Lower lobe of right lung (tissue), 2 donors: ENCODE measurements around the gene ATP6V1G1. TPM values are rescaled to one million over a fixed set of nuclear protein-coding genes. Genes with fewer than 3 reads are reported as not detected.

Experiments
- ATAC-seq, 2 donors: fragments of 200-7000 bp; cut with Tn5 transposase; one replicate each; pipeline ENCODE4 v1.9.1; 2020 to 2022; ENCODE audit warnings: mild to moderate bottlenecking in 2 of 2, moderate library complexity in 2 of 2
- DNase-seq: peaks from one replicate; pipeline ENCODE4 v3.0.0-alpha.2; 2020
- H3K27ac ChIP-seq: fragments of 200-600 bp; one replicate; pipeline ENCODE4 v1.8.0; 2022
- H3K27me3 ChIP-seq: fragments of 200-600 bp; one replicate; pipeline ENCODE4 v1.8.0; 2022; ENCODE audit warnings: low read depth
- H3K36me3 ChIP-seq: fragments of 200-600 bp; one replicate; pipeline ENCODE4 v1.8.0; 2022; ENCODE audit warnings: mild to moderate bottlenecking
- H3K4me1 ChIP-seq: fragments of 200-600 bp; one replicate; pipeline ENCODE4 v1.8.0; 2022
- H3K4me3 ChIP-seq: fragments of 200-600 bp; one replicate; pipeline ENCODE4 v1.8.0; 2022; ENCODE audit warnings: mild to moderate bottlenecking
- H3K9me3 ChIP-seq: fragments of 200-600 bp; one replicate; pipeline ENCODE4 v1.8.0; 2022
- CTCF ChIP-seq: fragments of 200-600 bp; IDR thresholded peaks from one replicate; pipeline ENCODE4 v1.8.0; 2022; ENCODE audit warnings: antibody characterized with exemption, mild to moderate bottlenecking
- intact Hi-C: fragments of 100-400 bp; cut with DNase I; formaldehyde crosslinking; loops from one replicate; pipeline ENCODE4 v1.11.0; 2022
- total RNA-seq: library from RNA; stranded (reverse); fragmentation: NEBNext Ultra II Directional; extraction: Animal tissue kit (Norgen Biotek cat#: 25700); gene quantifications from one replicate; pipeline ENCODE4 v1.2.1, GENCODE V29; 2021
- donor health status: DM: no; HTN: yes; CAD: no; lungs with severe emphysema.

The ATP6V1G1 gene
- total RNA-seq, 1 donor from 2014 or later: 104 TPM

GRCh38 chr9:114603248-114603647, 15.7 kb downstream of the ATP6V1G1 start:
- DNase-seq: no peak
- Histone ChIP-seq H3K36me3 (peaks cover 24% of the 10 kb centered on the region), H3K4me3 (no peak overlapping the region), H3K4me1 (no peaks in the 10 kb centered on the region), H3K27ac (peak overlapping the region; percentile 1), H3K9me3 (peaks cover 11% of the 10 kb centered on the region), H3K27me3 (no peaks in the 10 kb centered on the region)
- no peak for TF ChIP-seq CTCF
- ATAC-seq: peak in 1 of 2 donors; percentile 15
- intact Hi-C loops: no loop called here

- Histone ChIP-seq H3K4me1 (no peaks in the 10 kb centered on the region), H3K27ac (peak overlapping the region; percentile 25), H3K9me3 (peaks cover 11% of the 10 kb centered on the region), H3K36me3 (peaks cover 7% of the 10 kb centered on the region), H3K4me3 (no peak overlapping the region), H3K27me3 (no peaks in the 10 kb centered on the region)
- DNase-seq (no peak), ATAC-seq (no peak)
- no peak for TF ChIP-seq CTCF
- intact Hi-C loops: no loop called here
These were observed 17.4 kb downstream of the ATP6V1G1 start for GRCh38 chr9:114604989-114605388.

GRCh38 chr9:114606068-114606467, 18.5 kb downstream of the ATP6V1G1 start:
- intact Hi-C loops: no loop called here
- no peak for ATAC-seq
- H3K27me3 ChIP-seq: no peaks in the 10 kb centered on the region
- H3K36me3 ChIP-seq: no peaks in the 10 kb centered on the region
- no peak for DNase-seq
- no peak for TF ChIP-seq CTCF
- no peak overlapping the region for H3K27ac ChIP-seq
- peaks cover 11% of the 10 kb centered on the region for H3K9me3 ChIP-seq
- H3K4me3 ChIP-seq: no peak overlapping the region
- H3K4me1 ChIP-seq: peaks cover 7% of the 10 kb centered on the region

GRCh38 chr9:114606597-114607207, 19.1 kb downstream of the ATP6V1G1 start:
- TF ChIP-seq CTCF: no peak
- intact Hi-C loops: no loop called here
- H3K4me3 ChIP-seq: no peak overlapping the region
- H3K27me3 ChIP-seq: no peaks in the 10 kb centered on the region
- H3K36me3 ChIP-seq: no peaks in the 10 kb centered on the region
- H3K27ac ChIP-seq: no peak overlapping the region
- peaks cover 5% of the 10 kb centered on the region for H3K9me3 ChIP-seq
- ATAC-seq (no peak), DNase-seq (no peak)
- H3K4me1 ChIP-seq: peaks cover 7% of the 10 kb centered on the region

- H3K27ac ChIP-seq: no peak overlapping the region
- intact Hi-C loops: no loop called here
- H3K27me3 ChIP-seq: no peaks in the 10 kb centered on the region
- ATAC-seq: no peak
- no peaks in the 10 kb centered on the region for H3K36me3 ChIP-seq
- peaks cover 18% of the 10 kb centered on the region for H3K4me1 ChIP-seq
- no peak for DNase-seq
- no peak for TF ChIP-seq CTCF
- H3K4me3 ChIP-seq: no peak overlapping the region
- H3K9me3 ChIP-seq: no peaks in the 10 kb centered on the region
These were observed 20.3 kb downstream of the ATP6V1G1 start for GRCh38 chr9:114607671-114608524.
